AG09319 (cell line): ENCODE data around the gene TMEM181.
"Not testable (repeated sequence)": the region's sequence is repeated elsewhere in the genome, so short reads cannot be mapped to it uniquely, and the experiment has no call there.

Source experiments
- DNase-seq: peaks from one replicate; pipeline ENCODE4 v3.0.0-alpha.2; 2010; ENCODE audit warnings: low read depth; ENCODE audit errors: extremely low read depth
- CTCF ChIP-seq: IDR thresholded peaks from 2 replicates; pipeline ENCODE4 v1.5.1; 2011; ENCODE audit warnings: low read depth, mild to moderate bottlenecking, inconsistent platforms, low read length, moderate library complexity

Gene TMEM181

GRCh38 chr6:158552055-158552795 is 7.7 kb upstream of the TMEM181 start:
- TF ChIP-seq CTCF, result no peak
- no peak for DNase-seq

- no peak for TF ChIP-seq CTCF
- no peak for DNase-seq
These were observed 7.1 kb upstream of the TMEM181 start for GRCh38 chr6:158552796-158553138.

GRCh38 chr6:158554611-158555361 is 5.1 kb upstream of the TMEM181 start:
- no peak for DNase-seq

GRCh38 chr6:158556113-158556512 is 3.8 kb upstream of the TMEM181 start:
- no peak for TF ChIP-seq CTCF
- DNase-seq, result no peak

More at GRCh38 chr6:158554611-158555361, 5.1 kb upstream of the TMEM181 start:
- no peak for TF ChIP-seq CTCF

- DNase-seq, result not testable (repeated sequence)
These were observed 2.8 kb upstream of the TMEM181 start for GRCh38 chr6:158557110-158557509.

GRCh38 chr6:158557927-158558326 is 2.0 kb upstream of the TMEM181 start:
- no peak for DNase-seq
- no peak for TF ChIP-seq CTCF

- DNase-seq, result no peak
These were observed 1.2 kb upstream of the TMEM181 start for GRCh38 chr6:158558415-158559306.

More at GRCh38 chr6:158558415-158559306, 1.2 kb upstream of the TMEM181 start:
- TF ChIP-seq CTCF, result no peak
